Measurements from ENCODE around the gene SCAMP2. TPM values are rescaled to one million over a fixed set of nuclear protein-coding genes. Genes with fewer than 3 reads are reported as not detected.
"Not testable (repeated sequence)": the region's sequence is repeated elsewhere in the genome, so short reads cannot be mapped to it uniquely, and the experiment has no call there.

Gene SCAMP2
- 59.2 and 77.2 TPM in 2 replicates for total RNA-seq
- 106 TPM for polyA plus RNA-seq (2012)

- peak; percentile 97 for DNase-seq (ENCODE audit: low read depth)
These were observed at the start of gene SCAMP2 for GRCh38 chr15:74873036-74873755. SCAMP2 (minus strand) TSS chr15:74873365; CDS start chr15:74873255, 110 bp downstream.

DNA sequence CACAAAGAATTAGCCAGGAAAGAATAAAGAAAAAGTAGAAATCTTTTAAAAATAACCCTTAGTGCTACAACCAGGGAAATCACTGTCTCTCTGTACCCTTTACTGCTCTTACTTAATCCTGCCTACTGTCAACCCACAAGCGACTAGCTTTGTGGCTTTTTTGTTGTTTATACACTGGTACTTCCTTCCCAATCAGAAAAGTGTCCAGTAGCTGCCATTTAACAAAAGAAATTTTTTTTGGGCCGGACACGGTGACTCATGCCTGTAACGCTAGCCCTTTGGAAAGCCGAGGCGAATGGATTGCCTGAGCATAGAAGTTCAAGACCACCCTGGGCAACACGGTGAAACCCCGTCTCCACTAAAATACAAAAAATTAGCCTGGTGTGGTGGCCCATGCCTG, 47.3 kb upstream of the SCAMP2 start:
- DNase-seq (ENCODE audit: low read depth), result no peak

GRCh38 chr15:74917676-74918075, 44.5 kb upstream of the SCAMP2 start:
- DNase-seq (ENCODE audit: low read depth), result peak; percentile 53

DNA sequence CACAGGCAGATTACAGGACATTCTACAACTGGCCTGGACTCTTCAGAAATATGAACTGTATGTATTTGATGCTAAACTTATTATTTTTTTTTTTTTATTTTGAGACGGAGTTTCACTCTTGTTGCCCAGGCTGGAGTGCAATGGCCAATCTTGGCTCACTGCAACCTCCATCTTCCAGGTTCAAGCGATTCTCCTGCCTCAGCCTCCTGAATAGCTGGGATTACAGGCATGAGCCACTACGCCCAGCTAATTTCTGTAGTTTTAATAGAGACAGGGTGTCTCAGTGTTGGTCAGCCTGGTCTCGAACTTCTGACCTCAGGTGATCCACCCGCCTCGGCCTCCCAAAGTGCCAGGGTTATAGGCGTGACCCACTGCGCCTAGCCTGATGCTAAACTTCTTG, 40.6 kb upstream of the SCAMP2 start:
- DNase-seq (ENCODE audit: low read depth), result not testable (repeated sequence)

DNA sequence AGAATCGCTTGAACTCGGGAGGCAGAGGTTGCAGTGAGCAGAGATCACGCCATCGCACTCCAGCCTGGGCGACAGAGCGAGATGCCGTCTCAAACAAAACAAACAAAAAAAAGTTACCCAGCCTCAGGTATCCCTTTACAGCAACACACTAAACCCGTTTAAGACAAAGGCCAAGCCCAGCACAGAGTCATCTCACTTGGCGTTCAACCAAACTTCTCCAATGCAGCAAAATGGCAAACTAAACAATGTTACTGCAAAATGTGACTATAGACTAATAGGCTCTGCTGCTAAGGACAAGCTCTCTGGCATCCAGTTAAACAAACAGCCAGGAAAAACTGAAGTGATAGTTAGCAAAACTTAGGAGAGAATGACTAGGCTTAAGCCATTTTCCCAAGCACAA, 39.9 kb upstream of the SCAMP2 start:
- DNase-seq (ENCODE audit: low read depth), result no peak

GRCh38 chr15:74908635-74909034, 35.5 kb upstream of the SCAMP2 start:
- no peak for DNase-seq (ENCODE audit: low read depth)

GRCh38 chr15:74907163-74907870, 34.2 kb upstream of the SCAMP2 start:
- no peak for DNase-seq (ENCODE audit: low read depth)

DNA sequence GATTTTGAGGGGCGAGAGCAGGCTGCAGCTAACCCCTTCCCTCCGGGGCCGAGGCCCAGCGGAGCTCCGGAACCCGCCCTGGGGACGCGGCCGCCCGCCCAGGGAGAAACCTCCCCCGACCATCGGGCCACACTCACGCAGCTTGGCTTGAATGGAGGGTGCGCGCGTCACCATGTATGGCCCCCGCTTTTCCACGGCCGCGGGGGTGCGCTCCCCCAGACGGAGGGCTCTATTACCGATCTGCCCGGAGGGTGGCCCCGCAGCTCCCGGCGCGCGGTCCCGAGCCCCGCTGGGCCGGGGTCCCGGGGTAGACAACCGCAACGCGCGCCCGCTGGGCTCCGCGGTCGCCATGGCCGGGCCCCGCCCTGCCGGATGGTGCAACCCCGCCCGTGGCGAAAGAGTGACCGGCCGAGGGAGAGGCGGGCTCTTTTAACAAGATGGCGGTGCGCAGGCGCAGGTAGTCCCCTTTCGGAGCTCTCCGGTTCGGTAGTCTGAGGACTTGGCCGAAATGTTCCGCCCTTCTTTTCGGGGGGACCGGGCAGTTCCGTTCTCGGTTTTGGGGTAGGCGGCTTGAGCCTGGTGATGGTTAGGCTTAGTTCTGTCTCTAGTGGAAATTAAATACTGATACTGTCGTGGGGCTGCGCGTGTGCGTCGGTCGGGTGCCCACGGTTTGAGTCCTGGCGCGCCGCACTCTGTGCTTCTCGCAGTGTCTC, 33.4 kb upstream of the SCAMP2 start, which contains the start of gene FAM219B:
Gene FAM219B, minus strand, starts transcription at position 402 of the 713 bp plus-strand sequence. Its CDS starts 51 bp downstream, at position 351.
- peak; percentile 93 for DNase-seq (ENCODE audit: low read depth)

GRCh38 chr15:74906067-74906449, 32.9 kb upstream of the SCAMP2 start:
- DNase-seq (ENCODE audit: low read depth), result peak; percentile 41

DNA sequence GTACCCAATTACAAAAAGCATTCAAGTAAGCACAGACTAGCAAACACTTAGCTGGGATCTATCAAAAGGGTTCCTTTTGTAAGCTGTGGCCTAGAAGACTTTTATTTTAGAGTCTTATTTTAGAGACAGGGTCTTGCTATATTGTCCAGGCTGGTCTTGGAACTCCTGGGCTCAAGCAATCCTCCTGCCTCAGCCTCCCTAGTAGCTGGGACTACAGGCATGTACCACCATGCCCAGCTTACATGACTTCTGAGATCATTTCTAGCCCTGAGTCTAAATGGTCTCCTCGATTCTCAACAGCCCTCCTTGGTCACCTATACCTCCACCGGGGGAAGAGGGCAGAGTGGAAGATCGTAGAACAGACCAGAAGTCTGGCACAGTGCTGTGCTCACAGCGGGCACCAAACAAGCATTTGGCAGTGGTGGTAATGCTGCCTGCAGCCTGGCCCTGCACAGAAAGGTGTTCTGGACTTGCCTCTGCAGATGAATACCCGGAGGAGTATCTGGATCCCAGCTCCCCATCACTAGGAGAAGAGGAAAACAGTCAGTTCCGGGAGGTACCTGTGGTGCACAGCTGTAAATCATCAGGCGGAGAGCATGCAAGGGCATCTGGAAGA, 31.1 kb upstream of the SCAMP2 start:
- no peak for DNase-seq (ENCODE audit: low read depth)

DNA sequence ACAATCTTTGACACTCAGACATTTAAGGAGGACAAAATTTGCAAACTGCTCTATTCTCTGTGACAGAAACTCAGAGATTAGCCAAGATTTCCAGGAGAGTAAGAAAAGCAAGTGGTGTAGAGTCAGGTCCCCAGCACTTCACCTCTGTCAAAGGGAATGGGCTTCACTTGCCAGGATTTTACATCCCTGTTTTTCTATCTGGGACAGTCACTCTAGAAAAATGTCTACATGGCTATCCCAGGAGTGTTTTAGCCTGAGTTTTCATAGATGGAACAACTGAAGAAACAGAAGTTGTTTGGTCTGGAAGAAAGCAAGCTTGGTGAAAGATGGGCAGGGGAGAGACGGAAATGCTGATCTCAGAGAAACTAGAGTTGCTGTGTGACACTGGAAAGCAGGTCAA, 30.5 kb upstream of the SCAMP2 start:
- DNase-seq (ENCODE audit: low read depth), result no peak

DNA sequence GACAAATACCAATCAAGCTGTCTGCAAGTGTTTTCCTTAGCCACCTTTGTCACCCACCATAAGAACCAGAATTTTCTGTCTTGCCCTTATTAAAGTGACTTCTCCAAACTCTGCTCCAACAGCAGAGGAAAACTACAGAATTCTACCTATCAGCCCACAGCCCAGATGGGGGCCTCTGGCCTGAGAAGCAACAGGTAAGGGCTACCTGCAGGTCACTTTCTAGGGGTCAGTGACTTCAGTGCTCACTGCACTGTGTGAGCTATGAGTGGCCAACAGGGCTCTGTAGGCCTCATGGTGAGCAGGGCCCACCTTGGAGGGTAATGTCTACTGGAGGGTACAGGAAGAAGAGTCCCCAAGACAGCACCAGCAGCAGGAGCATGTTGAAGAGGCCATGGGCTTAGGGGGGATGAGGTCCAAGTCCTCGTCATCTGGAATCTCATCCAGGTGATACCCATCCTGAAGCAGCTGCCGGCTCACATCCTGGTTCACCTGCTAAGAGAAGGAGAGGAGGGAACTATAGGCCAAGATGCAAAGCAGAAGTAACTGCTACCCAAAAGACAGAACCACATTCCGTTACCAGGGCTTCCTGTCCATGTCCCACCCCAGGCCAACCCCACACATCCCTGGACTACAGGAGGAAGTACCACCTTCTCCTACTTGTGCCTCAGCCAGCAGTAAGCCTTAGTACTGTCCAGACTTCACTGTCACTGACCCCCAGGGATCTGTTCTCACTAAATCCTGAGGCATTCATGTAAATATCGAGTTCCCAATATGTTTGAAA, 29.3 kb upstream of the SCAMP2 start:
- DNase-seq (ENCODE audit: low read depth), result no peak

GRCh38 chr15:74901612-74902063, 28.5 kb upstream of the SCAMP2 start:
- DNase-seq (ENCODE audit: low read depth), result peak; percentile 77

DNA sequence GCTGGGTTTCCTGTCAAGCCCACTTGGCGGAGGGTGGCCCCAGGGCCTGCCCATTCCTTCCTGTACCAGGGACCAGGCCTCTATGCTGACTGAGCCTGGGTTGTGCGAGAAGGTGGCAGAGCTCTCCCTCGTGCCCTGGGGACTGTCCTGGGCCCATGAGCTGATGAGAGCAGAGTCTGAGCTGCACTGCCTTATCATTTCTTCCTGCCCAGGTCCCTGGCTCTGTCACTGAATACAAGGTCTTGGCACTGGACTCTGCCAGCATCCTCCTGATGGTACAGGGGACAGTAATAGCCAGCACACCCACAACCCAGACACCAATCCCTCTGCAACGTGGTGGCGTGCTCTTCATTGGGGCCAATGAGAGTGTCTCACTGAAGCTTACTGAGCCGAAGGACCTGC, 24.1 kb upstream of the SCAMP2 start:
- DNase-seq (ENCODE audit: low read depth), result no peak

- peak; percentile 89 for DNase-seq (ENCODE audit: low read depth)
These were observed 23.2 kb upstream of the SCAMP2 start for GRCh38 chr15:74896316-74896715.

DNA sequence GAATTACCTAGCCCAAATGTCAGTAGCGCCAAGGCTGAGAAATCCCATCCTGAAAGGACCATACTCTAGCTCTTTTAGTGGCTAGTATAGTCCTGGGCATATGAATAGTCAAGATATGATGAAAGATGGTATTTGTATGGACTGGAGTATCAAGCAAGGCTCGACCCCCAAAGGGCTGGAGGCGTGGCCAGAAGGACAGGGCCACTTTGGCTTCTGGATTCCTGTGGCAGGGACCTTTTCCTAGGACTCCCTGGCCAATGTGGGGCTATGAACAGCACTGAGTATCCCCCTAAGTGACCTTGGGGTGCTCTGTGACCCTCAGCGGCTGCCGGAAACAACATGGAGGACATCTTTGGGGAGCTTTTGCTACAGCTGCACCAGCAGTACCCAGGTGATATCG, 22.7 kb upstream of the SCAMP2 start:
- peak; percentile 65 for DNase-seq (ENCODE audit: low read depth)

DNA sequence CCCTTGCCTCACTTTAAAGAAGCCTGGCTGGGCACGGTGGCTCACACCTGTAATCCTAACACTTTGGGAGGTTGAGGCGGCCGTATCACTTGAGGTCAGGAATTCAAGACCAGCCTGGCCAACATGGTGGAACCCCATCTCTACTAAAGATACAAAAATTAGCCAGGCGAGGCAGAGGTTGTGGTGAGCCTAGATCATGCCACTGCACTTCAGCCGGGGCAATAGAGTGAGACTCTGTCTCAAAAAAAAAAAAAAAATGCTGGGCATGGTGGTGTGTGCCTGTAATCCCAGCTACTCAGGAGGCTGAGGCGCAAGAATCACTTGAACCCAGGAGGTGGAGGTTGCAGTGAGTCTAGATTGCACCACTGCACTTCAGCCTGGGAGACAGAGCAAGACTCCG, 21.2 kb upstream of the SCAMP2 start:
- DNase-seq (ENCODE audit: low read depth), result not testable (repeated sequence)

- DNase-seq (ENCODE audit: low read depth), result no peak
These were observed 20.5 kb upstream of the SCAMP2 start for GRCh38 chr15:74893627-74894026.

DNA sequence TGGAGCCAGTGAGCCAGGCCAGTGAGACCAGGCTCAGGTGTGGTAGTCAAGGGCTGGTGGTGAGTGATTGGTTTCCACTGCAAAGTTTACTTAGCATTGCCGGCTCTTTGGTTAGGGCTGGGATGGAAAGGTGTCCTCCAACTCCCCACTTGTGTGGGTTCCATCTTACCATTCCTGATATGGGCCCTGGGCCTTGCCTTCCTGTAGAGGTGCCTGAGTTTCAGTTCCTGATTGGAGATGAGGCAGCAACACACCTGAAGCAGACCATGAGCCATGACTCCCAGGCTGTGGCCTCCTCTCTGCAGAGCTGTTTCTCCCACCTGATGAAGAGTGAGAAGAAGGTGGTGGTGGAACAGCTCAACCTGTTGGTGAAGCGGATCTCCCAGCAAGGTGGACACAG, 19.8 kb upstream of the SCAMP2 start:
- DNase-seq (ENCODE audit: low read depth), result no peak

GRCh38 chr15:74892313-74892712, 19.1 kb upstream of the SCAMP2 start:
- no peak for DNase-seq (ENCODE audit: low read depth)

DNA sequence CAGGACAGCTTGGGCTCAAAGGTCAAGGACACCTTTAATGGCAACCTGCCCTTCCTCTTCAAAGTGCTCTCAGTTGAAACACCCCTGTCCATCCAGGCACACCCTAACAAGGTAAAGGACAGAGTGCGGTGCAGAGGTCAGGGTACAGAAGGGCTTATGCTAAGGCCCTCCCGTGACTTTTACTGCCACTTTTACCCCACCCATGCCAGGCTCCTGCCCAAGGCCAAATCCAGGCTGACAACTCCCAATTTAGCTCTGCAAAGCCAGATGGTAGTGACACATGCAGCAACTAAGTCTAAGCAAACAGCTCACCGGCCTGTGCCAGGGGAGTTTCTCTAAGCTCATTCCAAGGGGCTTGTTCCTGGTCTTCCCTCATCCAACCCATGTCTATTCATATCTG, 18.3 kb upstream of the SCAMP2 start:
- DNase-seq (ENCODE audit: low read depth), result peak; percentile 79
